22Rv1 (cell line): ENCODE results near the gene RAMP1.

Experiments used
- H3K27ac ChIP-seq: fragments of 450-650 bp; 2 replicates; pipeline ENCODE4 v1.5.1; 2017
- CTCF ChIP-seq: fragments of 450-650 bp; IDR thresholded peaks from 2 replicates; pipeline ENCODE4 v1.5.1; 2017; ENCODE audit warnings: mild to moderate bottlenecking
- ZFX ChIP-seq: fragments of 450-650 bp; IDR thresholded peaks from 2 replicates; pipeline ENCODE4 v1.6.1; 2017; ENCODE audit warnings: antibody characterized with exemption, borderline replicate concordance

RAMP1 gene

GRCh38 chr2:237934186-237934585, 74.8 kb downstream of the RAMP1 start:
- no peak for TF ChIP-seq ZFX
- no peak for TF ChIP-seq CTCF
- H3K27ac ChIP-seq = no peak overlapping the region

DNA sequence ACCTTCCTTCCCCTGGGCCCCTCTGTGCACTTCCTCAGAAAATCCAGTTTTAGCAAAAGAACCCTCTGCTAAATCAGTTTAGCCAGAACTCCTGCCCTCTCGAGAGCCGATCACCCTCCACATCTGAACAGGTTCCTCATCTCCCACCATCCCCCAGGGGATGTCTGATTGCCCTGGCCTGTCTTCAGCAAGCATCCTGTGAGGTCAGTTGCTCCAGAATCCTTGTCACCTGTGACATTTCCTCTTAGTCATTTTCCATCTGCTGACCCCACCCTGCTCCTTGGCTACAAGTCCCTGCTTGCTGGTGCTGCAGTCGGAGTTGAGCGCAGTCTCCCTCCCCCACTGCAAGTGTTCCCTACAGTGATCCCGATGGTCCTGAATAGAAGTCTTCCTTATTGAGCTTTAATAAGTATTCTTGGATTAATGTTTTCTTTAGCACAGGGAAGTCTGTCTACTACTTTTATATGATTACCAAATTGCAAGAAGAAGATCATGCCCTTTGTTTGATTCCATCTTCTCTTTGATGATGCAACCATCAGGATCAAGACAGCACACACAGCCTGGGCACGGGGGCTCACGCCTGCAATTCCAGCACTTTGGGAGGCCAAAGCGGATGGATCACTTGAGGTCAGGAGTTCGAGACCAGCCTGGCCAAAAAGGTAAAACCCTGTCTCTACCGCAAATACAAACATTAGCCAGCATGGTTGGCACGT, 76.5 kb downstream of the RAMP1 start:
- no peak overlapping the region for H3K27ac ChIP-seq

DNA sequence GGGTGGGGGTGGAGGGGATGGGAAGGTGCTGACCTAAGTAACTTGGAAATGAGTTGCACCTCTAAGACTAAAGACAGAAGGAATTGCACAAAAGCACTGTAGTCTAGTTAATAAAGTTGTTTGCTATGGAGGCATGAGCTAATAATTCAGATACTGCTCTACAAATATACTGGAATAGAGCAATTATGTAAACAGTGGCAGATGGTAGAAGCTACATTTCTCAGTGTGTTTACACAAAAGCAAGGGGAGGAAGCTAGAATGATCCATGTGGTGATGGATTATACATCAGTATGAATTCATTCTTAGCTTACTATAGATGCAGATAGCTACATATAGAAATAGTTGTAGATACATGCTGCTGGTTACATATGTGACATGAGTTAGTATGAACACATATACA, 79.8 kb downstream of the RAMP1 start:
- H3K27ac ChIP-seq = no peak overlapping the region

More for the DNA sequence above, 76.5 kb downstream of the RAMP1 start:
- TF ChIP-seq CTCF (no peak), ZFX (no peak)

DNA sequence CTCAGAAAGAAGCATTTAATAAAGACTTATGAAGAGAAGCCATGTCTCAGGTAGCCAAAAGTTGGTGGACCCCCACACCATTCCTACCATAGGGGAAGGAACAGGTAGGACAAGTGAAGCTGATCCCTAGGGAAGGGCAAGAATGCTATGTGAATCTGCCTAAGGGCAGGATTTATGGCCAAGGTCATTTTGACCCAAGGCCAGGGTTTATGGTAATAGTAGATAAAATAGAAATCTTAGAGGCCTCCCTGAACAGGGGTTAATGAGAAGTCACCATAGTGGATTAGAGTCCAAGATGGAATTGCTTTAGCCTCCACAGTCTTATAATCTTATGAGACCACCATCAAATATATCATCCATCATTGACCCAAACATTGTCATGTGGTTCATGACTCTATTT, 81.4 kb downstream of the RAMP1 start:
- TF ChIP-seq ZFX (no peak), CTCF (no peak)
- no peak overlapping the region for H3K27ac ChIP-seq

More for the DNA sequence above, 79.8 kb downstream of the RAMP1 start:
- no peak for TF ChIP-seq CTCF
- no peak for TF ChIP-seq ZFX

GRCh38 chr2:237941239-237941638, 81.8 kb downstream of the RAMP1 start:
- no peak overlapping the region for H3K27ac ChIP-seq
- TF ChIP-seq CTCF (no peak), ZFX (no peak)

DNA sequence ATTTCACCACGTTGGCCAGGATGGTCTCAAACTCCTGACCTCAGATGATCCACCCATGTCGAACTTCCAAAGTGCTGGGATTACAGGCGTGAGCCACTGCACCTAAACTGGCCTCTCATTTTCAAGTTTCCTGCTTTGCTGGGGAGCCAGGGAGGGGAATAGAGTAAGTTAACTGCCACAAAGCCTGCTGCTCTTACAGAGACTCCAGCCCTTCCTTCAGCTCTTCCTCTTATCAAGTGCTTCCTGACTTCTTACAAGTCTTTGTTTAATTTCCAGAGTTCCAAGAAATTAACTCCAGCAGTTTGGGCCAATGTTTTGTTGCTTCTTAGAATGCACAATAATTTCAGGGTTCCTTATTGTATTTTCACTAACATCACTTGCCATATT, 83.1 kb downstream of the RAMP1 start:
- TF ChIP-seq CTCF (no peak), ZFX (no peak)
- H3K27ac ChIP-seq = no peak overlapping the region

- TF ChIP-seq ZFX = no peak
- TF ChIP-seq CTCF = no peak
- no peak overlapping the region for H3K27ac ChIP-seq
Observed at GRCh38 chr2:237943395-237944094, 84.1 kb downstream of the RAMP1 start.
